Right atrium auricular region (tissue), 2 donors: ENCODE measurements around the gene SPAG9. TPM values are rescaled to one million over a fixed set of nuclear protein-coding genes. Genes with fewer than 3 reads are reported as not detected.

ENCODE experiments used
- DNase-seq: peaks from one replicate; pipeline ENCODE4 v3.0.0-alpha.2; 2019; ENCODE audit warnings: low spot score
- H3K27ac ChIP-seq, 2 donors: fragments of 200-600 bp; sonication (generic); 1 replicate in 1 of 2; 2 replicates in 1 of 2; pipeline ENCODE4 v1.5.1; 2016 to 2019
- H3K27me3 ChIP-seq, 2 donors: fragments of 200-600 bp; sonication (generic); one replicate each; pipeline versions ENCODE4 v1.5.1 to v1.6.0; 2017 to 2019
- H3K36me3 ChIP-seq: fragments of 200-600 bp; sonication (generic); one replicate; pipeline ENCODE4 v1.5.1; 2016
- H3K4me1 ChIP-seq, 2 donors: fragments of 200-600 bp; sonication (generic); one replicate each; pipeline versions ENCODE4 v1.5.1 to v1.6.0; 2017 to 2019
- H3K4me3 ChIP-seq, 2 donors: fragments of 200-600 bp; sonication (generic); 1 replicate in 1 of 2; 2 replicates in 1 of 2; pipeline ENCODE4 v1.5.1; 2017 to 2019; ENCODE audit warnings: mild to moderate bottlenecking in 1 of 2, moderate library complexity in 1 of 2
- H3K9me3 ChIP-seq, 2 donors: fragments of 200-600 bp; sonication (generic); one replicate each; pipeline ENCODE4 v1.5.1; 2019
- CTCF ChIP-seq, 2 donors: fragments of 200-600 bp; sonication (generic); IDR thresholded peaks; one replicate each; pipeline ENCODE4 v1.5.1; 2019; ENCODE audit warnings: antibody characterized with exemption in 2 of 2
- total RNA-seq, 2 donors: library from RNA; depleted of rRNA; stranded (reverse); fragments of >200 nt; gene quantifications; one replicate each; pipeline ENCODE4 v1.1.0, GENCODE V29; 2016

The SPAG9 gene
- total RNA-seq, 2 donors from 2014 or later: 56.4 to 56.5 TPM

- DNase-seq: peak; percentile 43
- peaks cover 0 to 44% of the 10 kb centered on the region in 2 donors for H3K4me1 ChIP-seq
Observed at GRCh38 chr17:50955160-50955559, 165.5 kb downstream of the SPAG9 start.

GRCh38 chr17:50954641-50955121 lies 166.0 kb downstream of the SPAG9 start:
- no peaks in the 10 kb centered on the region for H3K27me3 ChIP-seq
- TF ChIP-seq CTCF (IDR thresholded peaks at IDR 0.05): no peak
- peak overlapping the region; percentile 38 to 53 for H3K27ac ChIP-seq
- DNase-seq: peak; percentile 56
- H3K9me3 ChIP-seq: no peaks in the 10 kb centered on the region
- H3K4me3 ChIP-seq: no peak overlapping the region
- no peaks in the 10 kb centered on the region for H3K36me3 ChIP-seq
- peaks cover 0 to 48% of the 10 kb centered on the region in 2 donors for H3K4me1 ChIP-seq

More at GRCh38 chr17:50955160-50955559, 165.5 kb downstream of the SPAG9 start:
- no peak for TF ChIP-seq CTCF (IDR thresholded peaks at IDR 0.05)
- Histone ChIP-seq H3K9me3 (no peaks in the 10 kb centered on the region), H3K4me3 (no peak overlapping the region), H3K36me3 (no peaks in the 10 kb centered on the region), H3K27me3 (no peaks in the 10 kb centered on the region), H3K27ac (peak overlapping the region; percentile 38 to 53)

- Histone ChIP-seq H3K4me1 (peaks cover 0 to 55% of the 10 kb centered on the region in 2 donors), H3K4me3 (no peak overlapping the region), H3K36me3 (no peaks in the 10 kb centered on the region), H3K27me3 (no peaks in the 10 kb centered on the region), H3K27ac (peak overlapping the region; percentile 38 to 53), H3K9me3 (no peaks in the 10 kb centered on the region)
- DNase-seq: peak; percentile 58
- TF ChIP-seq CTCF (IDR thresholded peaks at IDR 0.05): no peak
Observed at GRCh38 chr17:50953831-50954601, 166.7 kb downstream of the SPAG9 start.

GRCh38 chr17:50953518-50953830 lies 167.2 kb downstream of the SPAG9 start:
- no peaks in the 10 kb centered on the region for H3K27me3 ChIP-seq
- TF ChIP-seq CTCF (IDR thresholded peaks at IDR 0.05): no peak
- H3K4me3 ChIP-seq: no peak overlapping the region
- DNase-seq: no peak
- no peaks in the 10 kb centered on the region for H3K36me3 ChIP-seq
- peaks cover 0 to 59% of the 10 kb centered on the region in 2 donors for H3K4me1 ChIP-seq
- H3K27ac ChIP-seq: peak overlapping the region in 1 of 2 donors; percentile 38
- no peaks in the 10 kb centered on the region for H3K9me3 ChIP-seq

GRCh38 chr17:50952889-50953288 lies 167.8 kb downstream of the SPAG9 start:
- Histone ChIP-seq H3K27me3 (no peaks in the 10 kb centered on the region), H3K36me3 (no peaks in the 10 kb centered on the region), H3K9me3 (no peaks in the 10 kb centered on the region), H3K4me3 (no peak overlapping the region), H3K27ac (no peak overlapping the region), H3K4me1 (peaks cover 0 to 65% of the 10 kb centered on the region in 2 donors)
- peak; percentile 56 for DNase-seq
- no peak for TF ChIP-seq CTCF (IDR thresholded peaks at IDR 0.05)
